Endothelial cell of umbilical vein (primary cell): ENCODE results near the gene IQCH. TPM values are rescaled to one million over a fixed set of nuclear protein-coding genes. Genes with fewer than 3 reads are reported as not detected.

Source experiments
- BruUV-seq: library from RNA; stranded (reverse); fragments of 400-500 nt; replicated peaks from 2 replicates; lab custom pipeline; 2021; lab: Mats Ljungman, UMichigan
- CTCF ChIA-PET: fragments of 300-600, 350-600 bp; sonication (Branson Sonifier 250); formaldehyde crosslinking; loops from one replicate; lab custom pipeline; 2021; ENCODE audit warnings: antibody characterized with exemption, inconsistent platforms; lab: Charles Lee
- POLR2A ChIA-PET: fragments of 300-600, 350-600 bp; sonication (Branson Sonifier 250); formaldehyde crosslinking; loops from one replicate; lab custom pipeline; 2021; ENCODE audit warnings: antibody characterized with exemption, inconsistent platforms; lab: Charles Lee
- DNase-seq: peaks from one replicate; pipeline ENCODE4 v3.0.0-alpha.2; 2011; ENCODE audit warnings: low read depth, low spot score
- FAIRE-seq: peaks from 2 replicates; lab custom pipeline; 2011; peaks lifted over from hg19 to GRCh38; lab: Jason Lieb, UNC
- H2AFZ ChIP-seq: 2 replicates; pipeline ENCODE4 v1.6.0; 2012; ENCODE audit warnings: low read depth, low read length, control low read depth, inconsistent platforms
- H3K27ac ChIP-seq: 2 replicates; pipeline ENCODE4 v1.5.1; 2011; ENCODE audit warnings: low read depth, mild to moderate bottlenecking, control low read depth, low read length, moderate library complexity; ENCODE audit not compliant: insufficient read depth
- H3K27me3 ChIP-seq, 2 experiments: 2 replicates each; pipeline versions ENCODE4 v1.6.0 to v1.6.1; 2011; ENCODE audit warnings: low read length in 2 of 2, mixed read lengths in 1 of 2; ENCODE audit not compliant: control insufficient read depth in 2 of 2, insufficient read depth in 2 of 2
- H3K36me3 ChIP-seq, 2 experiments: 2 replicates in 1 of 2; 3 replicates in 1 of 2; pipeline ENCODE4 v1.5.1; 2011; ENCODE audit warnings: low read length in 2 of 2, mild to moderate bottlenecking in 1 of 2, moderate library complexity in 1 of 2; ENCODE audit not compliant: control insufficient read depth in 2 of 2, insufficient read depth in 2 of 2; ENCODE audit errors: extremely low read depth in 1 of 2
- H3K4me1 ChIP-seq: 3 replicates; pipeline ENCODE4 v1.5.1; 2011; ENCODE audit warnings: mild to moderate bottlenecking, low read length; ENCODE audit not compliant: control insufficient read depth, insufficient read depth; ENCODE audit errors: extremely low read depth
- H3K4me2 ChIP-seq: 2 replicates; pipeline ENCODE4 v1.6.1; 2011; ENCODE audit warnings: low read length, control low read depth, mixed read lengths; ENCODE audit not compliant: insufficient read depth
- H3K4me3 ChIP-seq, 3 experiments: fragments of 200-600 bp in 1 of 3; sonication (generic), shearing (Covaris generic) in 1 of 3; replicated peaks in 1 of 3; 2 replicates each; pipeline ENCODE4 v1.5.1; 2011 to 2016; ENCODE audit warnings: control low read depth in 3 of 3, low read length in 3 of 3, mild to moderate bottlenecking in 2 of 3, inconsistent platforms in 1 of 3, low read depth in 1 of 3, moderate library complexity in 1 of 3; ENCODE audit not compliant: insufficient read depth in 1 of 3
- H3K79me2 ChIP-seq: 2 replicates; pipeline ENCODE4 v1.6.0; 2012; ENCODE audit warnings: low read length, inconsistent platforms; ENCODE audit not compliant: control insufficient read depth, insufficient read depth
- H3K9ac ChIP-seq: replicated peaks from 2 replicates; pipeline ENCODE3; 2011; ENCODE audit warnings: low read length, control low read depth; ENCODE audit not compliant: insufficient read depth; ENCODE audit errors: extremely low read depth
- H3K9me1 ChIP-seq: replicated peaks from 3 replicates; pipeline ENCODE4 v1.6.0; 2011; ENCODE audit warnings: mild to moderate bottlenecking, low read length; ENCODE audit not compliant: control insufficient read depth, insufficient read depth; ENCODE audit errors: extremely low read depth
- H3K9me3 ChIP-seq: replicated peaks from 2 replicates; pipeline ENCODE4 v1.5.1; 2012; ENCODE audit warnings: low read length, inconsistent platforms; ENCODE audit not compliant: control insufficient read depth, insufficient read depth
- H4K20me1 ChIP-seq: replicated peaks from 2 replicates; pipeline ENCODE3; 2011; ENCODE audit warnings: mild to moderate bottlenecking, low read length; ENCODE audit not compliant: control insufficient read depth, insufficient read depth; ENCODE audit errors: extremely low read depth
- EZH2 ChIP-seq: IDR thresholded peaks from 2 replicates; pipeline ENCODE4 v1.6.1; 2012; ENCODE audit warnings: borderline replicate concordance, low read depth, mild to moderate bottlenecking, moderate library complexity, low read length, inconsistent platforms; ENCODE audit not compliant: severe bottlenecking
- FOS ChIP-seq: IDR thresholded peaks from 2 replicates; pipeline ENCODE4 v1.6.1; 2011; ENCODE audit warnings: mild to moderate bottlenecking, low read length, moderate library complexity, borderline replicate concordance; ENCODE audit not compliant: insufficient read depth
- GATA2 ChIP-seq: IDR thresholded peaks from 2 replicates; pipeline ENCODE4 v1.7.0; 2011; ENCODE audit warnings: low read depth, mild to moderate bottlenecking, moderate library complexity, mixed read lengths, low read length; ENCODE audit not compliant: insufficient read length, insufficient read depth
- JUN ChIP-seq: IDR thresholded peaks from 2 replicates; pipeline ENCODE4 v1.6.1; 2011; ENCODE audit warnings: borderline replicate concordance, low read depth; ENCODE audit not compliant: insufficient read length, insufficient read depth
- MYC ChIP-seq: IDR thresholded peaks from one replicate; pipeline ENCODE4 v1.6.1; 2011; ENCODE audit warnings: mild to moderate bottlenecking, low read depth, low read length
- POLR2A ChIP-seq: IDR thresholded peaks from 2 replicates; pipeline ENCODE4 v1.6.1; 2012; ENCODE audit warnings: low read depth, mild to moderate bottlenecking, control low read depth, low read length
- POLR2AphosphoS5 ChIP-seq: IDR thresholded peaks from 2 replicates; pipeline ENCODE4 v1.6.1; 2012; ENCODE audit warnings: low read depth, mild to moderate bottlenecking, control low read depth, low read length, moderate library complexity; ENCODE audit not compliant: insufficient read depth
- dilution Hi-C: fragments of 300-500 bp; cut with MboI; formaldehyde crosslinking; loops from one replicate; pipeline ENCODE4 v1.15.0; 2019; ENCODE audit warnings: low sequenced_read_pairs; ENCODE audit not compliant: extremely low pct_ligation_motif_present
- intact Hi-C: fragments of 100-400 bp; cut with micrococcal nuclease; formaldehyde crosslinking; loops from one replicate; pipeline ENCODE4 v1.10.0; 2022
- polyA plus RNA-seq, 4 experiments: library from polyadenylated mRNA; depleted of rRNA in 3 of 4; stranded (reverse) in 3 of 4; unstranded in 1 of 4; fragments of >200 nt; gene quantifications; 2 replicates each; pipeline versions ENCODE4 v1.2.1 to v1.2.3, GENCODE V29; 2011 to 2012; ENCODE audit warnings: missing spikeins in 1 of 4
- total RNA-seq: library from RNA; stranded (reverse); gene quantifications from 2 replicates; pipeline ENCODE4 v1.2.3, GENCODE V29; 2021
- TF ChIP-seq, protein P1 (sequence below), 2 donors: IDR thresholded peaks; 1 replicate in 1 of 2; 2 replicates in 1 of 2; pipeline ENCODE4 v1.5.1; 2011; ENCODE audit warnings: low read length in 2 of 2, mild to moderate bottlenecking in 2 of 2, moderate library complexity in 2 of 2, control low read depth in 1 of 2, inconsistent platforms in 1 of 2, low read depth in 1 of 2; ENCODE audit not compliant: insufficient read depth in 1 of 2; ENCODE audit errors: extremely low read depth in 1 of 2
- TF ChIP-seq, protein P2 (sequence below): IDR thresholded peaks from 2 replicates; pipeline ENCODE4 v1.6.1; 2011; ENCODE audit not compliant: insufficient read depth, insufficient read length

The IQCH gene
- total and polyA plus RNA-seq, 2 donors (not counting 3 experiments of a cell fraction or from before 2014, with no cell fraction given) = 0.29 to 0.51 TPM

DNA sequence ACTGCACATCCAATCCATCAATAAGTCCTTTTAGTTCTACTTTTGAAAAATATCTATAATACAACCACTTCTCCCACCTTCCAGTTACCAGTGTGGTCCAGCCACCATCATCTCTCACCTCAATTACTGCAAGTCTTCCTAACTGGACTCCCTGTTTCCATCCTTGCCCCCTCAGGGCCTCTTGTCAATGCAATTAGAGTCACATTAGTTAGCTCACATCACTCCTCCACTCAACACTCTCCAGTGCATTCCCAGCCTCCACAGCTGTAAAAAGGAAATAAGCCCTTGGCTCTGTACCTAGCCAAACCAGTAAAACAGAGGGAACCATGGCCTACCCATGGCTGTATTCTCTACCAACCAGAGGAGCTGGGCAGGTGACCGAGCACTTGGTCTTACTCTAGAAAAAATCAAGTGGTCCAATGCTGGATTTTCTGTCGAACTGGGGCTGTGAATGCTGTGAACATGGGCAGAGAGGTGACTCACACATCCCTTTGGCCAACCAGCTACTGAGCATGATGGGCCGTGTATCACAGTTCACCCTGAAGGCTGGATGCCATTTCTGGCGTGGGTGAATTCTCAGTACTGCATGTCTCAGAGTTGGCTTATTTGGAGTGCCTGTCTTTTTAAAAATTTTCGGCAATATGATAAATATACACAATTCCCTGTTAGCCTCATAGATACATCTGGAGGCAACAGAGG is 203.9 kb downstream of the IQCH start:
- Histone ChIP-seq H4K20me1 (no peaks in the 10 kb centered on the region), H3K4me1 (no peaks in the 10 kb centered on the region), H3K79me2 (no peaks in the 10 kb centered on the region), H3K9me1 (no peaks in the 10 kb centered on the region), H3K36me3 (no peaks in the 10 kb centered on the region), H3K4me2 (no peak overlapping the region), H3K27ac (no peak overlapping the region), H3K27me3 (peaks cover 7 to 13% of the 10 kb centered on the region in 2 experiments), H3K9me3 (no peaks in the 10 kb centered on the region), H3K4me3 (no peak overlapping the region), H3K9ac (no peak overlapping the region), H2AFZ (no peak overlapping the region)
- DNase-seq (no peak), FAIRE-seq (no peak)
- BruUV-seq = no TSS peak
- TF ChIP-seq POLR2AphosphoS5 (no peak), JUN (no peak), MYC (no peak), EZH2 (no peak), POLR2A (no peak), FOS (no peak), GATA2 (no peak)
- TF ChIP-seq, protein P1, sequence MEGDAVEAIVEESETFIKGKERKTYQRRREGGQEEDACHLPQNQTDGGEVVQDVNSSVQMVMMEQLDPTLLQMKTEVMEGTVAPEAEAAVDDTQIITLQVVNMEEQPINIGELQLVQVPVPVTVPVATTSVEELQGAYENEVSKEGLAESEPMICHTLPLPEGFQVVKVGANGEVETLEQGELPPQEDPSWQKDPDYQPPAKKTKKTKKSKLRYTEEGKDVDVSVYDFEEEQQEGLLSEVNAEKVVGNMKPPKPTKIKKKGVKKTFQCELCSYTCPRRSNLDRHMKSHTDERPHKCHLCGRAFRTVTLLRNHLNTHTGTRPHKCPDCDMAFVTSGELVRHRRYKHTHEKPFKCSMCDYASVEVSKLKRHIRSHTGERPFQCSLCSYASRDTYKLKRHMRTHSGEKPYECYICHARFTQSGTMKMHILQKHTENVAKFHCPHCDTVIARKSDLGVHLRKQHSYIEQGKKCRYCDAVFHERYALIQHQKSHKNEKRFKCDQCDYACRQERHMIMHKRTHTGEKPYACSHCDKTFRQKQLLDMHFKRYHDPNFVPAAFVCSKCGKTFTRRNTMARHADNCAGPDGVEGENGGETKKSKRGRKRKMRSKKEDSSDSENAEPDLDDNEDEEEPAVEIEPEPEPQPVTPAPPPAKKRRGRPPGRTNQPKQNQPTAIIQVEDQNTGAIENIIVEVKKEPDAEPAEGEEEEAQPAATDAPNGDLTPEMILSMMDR (IDR thresholded peaks at IDR 0.05; ENCODE audit: extremely low read depth in 1 of 2, insufficient read depth in 1 of 2, low read depth in 1 of 2, low read length in 2 of 2) = no peak
- TF ChIP-seq, protein P2, sequence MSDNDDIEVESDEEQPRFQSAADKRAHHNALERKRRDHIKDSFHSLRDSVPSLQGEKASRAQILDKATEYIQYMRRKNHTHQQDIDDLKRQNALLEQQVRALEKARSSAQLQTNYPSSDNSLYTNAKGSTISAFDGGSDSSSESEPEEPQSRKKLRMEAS = no peak
- POLR2A ChIA-PET = no interaction called here
- dilution Hi-C loops (no loop called here), intact Hi-C loops (loop anchor here (10.0 kb wide), 1 partner anchor 86 kb away; the partner anchor contains the start of gene MAP2K5)
- CTCF ChIA-PET = interaction anchor here (0.6 to 5.7 kb wide), 15 partner anchors 11 to 382 kb away, joined by 3 to 111 read pairs (median 6); partner anchors contain the start of genes MAP2K5, RNU6-1 and SKOR1
